ENCODE data around the gene MOB3C.
A peak's percentile ranks its signal among the peaks of the same experiment; 100 is the strongest.

MOB3C gene

GRCh38 chr1:46646844-46647243 is 30.2 kb upstream of the MOB3C start:
- TF ChIP-seq CTCF (IDR thresholded peaks at IDR 0.05; ENCODE audit: control insufficient read depth, extremely low read depth, insufficient read depth): no peak
- no peak overlapping the region for H3K4me3 ChIP-seq (ENCODE audit: low read depth, low read length)
- DNase-seq (ENCODE audit: low read depth): no peak

DNA sequence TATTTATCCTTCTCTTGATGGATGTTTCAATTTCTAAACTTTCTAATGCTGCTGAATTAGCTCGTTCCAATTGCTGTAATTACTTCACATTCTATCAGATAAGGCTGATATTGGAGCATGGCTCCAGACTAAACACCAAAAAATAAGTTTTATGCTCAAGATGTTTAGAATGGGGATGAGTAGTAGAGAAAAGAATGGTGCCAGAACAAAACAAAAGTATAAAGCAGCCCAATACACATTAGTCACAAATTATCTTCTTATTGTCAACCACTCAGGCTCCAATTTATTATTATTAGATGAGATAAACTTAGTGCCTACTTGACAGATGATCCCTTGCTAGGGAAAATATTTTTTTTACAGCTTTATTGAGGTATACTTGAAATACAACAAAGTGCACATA is 29.7 kb upstream of the MOB3C start:
- no peak for TF ChIP-seq CTCF (IDR thresholded peaks at IDR 0.05; ENCODE audit: control insufficient read depth, extremely low read depth, insufficient read depth)

DNA sequence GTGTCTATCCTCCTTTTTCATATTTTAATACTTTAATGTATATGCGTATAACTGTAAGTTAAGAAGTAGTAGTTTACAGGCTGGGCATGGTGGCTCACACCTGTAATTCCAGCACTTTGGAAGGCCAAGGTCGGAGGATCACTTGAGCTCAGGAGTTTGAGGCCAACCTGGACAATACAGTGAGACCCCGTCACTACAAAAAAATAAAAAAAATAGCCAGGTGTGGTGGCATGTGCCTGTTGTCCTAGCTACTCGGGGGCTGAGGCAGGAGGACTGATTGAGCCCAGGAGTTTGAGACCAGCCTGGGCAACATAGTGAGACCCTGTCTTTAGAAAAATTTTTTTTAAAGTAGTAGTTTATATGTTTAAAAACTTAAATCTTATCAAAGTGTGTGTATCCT is 29.2 kb upstream of the MOB3C start:
- no peak for DNase-seq (ENCODE audit: low read depth)
- no peak for TF ChIP-seq CTCF (IDR thresholded peaks at IDR 0.05; ENCODE audit: control insufficient read depth, extremely low read depth, insufficient read depth)
- no peak overlapping the region for H3K4me3 ChIP-seq (ENCODE audit: low read depth, low read length)

More for the DNA sequence above, 29.7 kb upstream of the MOB3C start:
- DNase-seq (ENCODE audit: low read depth): no peak
- H3K4me3 ChIP-seq (ENCODE audit: low read depth, low read length): no peak overlapping the region

- peak; percentile 94 for DNase-seq (ENCODE audit: low read depth)
- no peak for TF ChIP-seq CTCF (IDR thresholded peaks at IDR 0.05; ENCODE audit: control insufficient read depth, extremely low read depth, insufficient read depth)
- H3K4me3 ChIP-seq (ENCODE audit: low read depth, low read length): no peak overlapping the region
Observed at GRCh38 chr1:46643368-46643775, 26.8 kb upstream of the MOB3C start.

GRCh38 chr1:46642115-46642680 is 25.6 kb upstream of the MOB3C start:
- no peak overlapping the region for H3K4me3 ChIP-seq (ENCODE audit: low read depth, low read length)
- TF ChIP-seq CTCF (IDR thresholded peaks at IDR 0.05; ENCODE audit: control insufficient read depth, extremely low read depth, insufficient read depth): no peak
- DNase-seq (ENCODE audit: low read depth): no peak

- DNase-seq (ENCODE audit: low read depth): no peak
- no peak for TF ChIP-seq CTCF (IDR thresholded peaks at IDR 0.05; ENCODE audit: control insufficient read depth, extremely low read depth, insufficient read depth)
- H3K4me3 ChIP-seq (ENCODE audit: low read depth, low read length): no peak overlapping the region
Observed at GRCh38 chr1:46639547-46639946, 22.9 kb upstream of the MOB3C start.

GRCh38 chr1:46638921-46639320 is 22.3 kb upstream of the MOB3C start:
- TF ChIP-seq CTCF (IDR thresholded peaks at IDR 0.05; ENCODE audit: control insufficient read depth, extremely low read depth, insufficient read depth): no peak
- peak; percentile 64 for DNase-seq (ENCODE audit: low read depth)
- H3K4me3 ChIP-seq (ENCODE audit: low read depth, low read length): 0 out of 2 replicates have a peak overlapping the region, but pooled peaks have one; percentile 0

Data from LNCaP clone FGC (cell line).